Loucy (cell line): ENCODE results near the gene C1orf174.

Experiments used
- CTCF ChIP-seq: fragments of 200-600 bp; sonication (generic); conservative IDR thresholded peaks from 2 replicates; pipeline ENCODE4 v1.5.1; 2014; ENCODE audit warnings: mild to moderate bottlenecking, antibody characterized with exemption, low read length
- EZH2phosphoT487 ChIP-seq: fragments of 200-600 bp; IDR thresholded peaks from 2 replicates; pipeline ENCODE4 v1.6.1; 2018; ENCODE audit warnings: antibody characterized with exemption, mild to moderate bottlenecking, moderate library complexity, borderline replicate concordance

GRCh38 chr1:3942416-3943122, 42.5 kb upstream of the C1orf174 start:
- TF ChIP-seq EZH2phosphoT487 (no peak), CTCF (no peak)
